GM12874 (cell line): Measurements from ENCODE around the gene FAM53A.

Source experiments
- CTCF ChIP-seq: IDR thresholded peaks from 2 replicates; pipeline ENCODE4 v1.5.1; 2011; ENCODE audit warnings: low read depth, mild to moderate bottlenecking, control low read depth, low read length, moderate library complexity; ENCODE audit not compliant: insufficient read depth

The FAM53A gene

GRCh38 chr4:1664141-1664540 lies 20.0 kb downstream of the FAM53A start:
- TF ChIP-seq CTCF = no peak

GRCh38 chr4:1663549-1663948 lies 20.6 kb downstream of the FAM53A start:
- no peak for TF ChIP-seq CTCF

GRCh38 chr4:1661695-1662094 lies 22.4 kb downstream of the FAM53A start:
- TF ChIP-seq CTCF = no peak

GRCh38 chr4:1660948-1661677 lies 23.0 kb downstream of the FAM53A start:
- TF ChIP-seq CTCF = no peak

GRCh38 chr4:1659104-1660043 lies 24.7 kb downstream of the FAM53A start:
- no peak for TF ChIP-seq CTCF

GRCh38 chr4:1658581-1658980 lies 25.5 kb downstream of the FAM53A start:
- TF ChIP-seq CTCF = no peak

- no peak for TF ChIP-seq CTCF
These were observed 26.0 kb downstream of the FAM53A start for GRCh38 chr4:1658146-1658545.
